ENCODE data around the gene AQP12A. TPM values are rescaled to one million over a fixed set of nuclear protein-coding genes. Genes with fewer than 3 reads are reported as not detected.

Gene AQP12A
- total RNA-seq, 1 experiment from 2014 or later = not detected

DNA sequence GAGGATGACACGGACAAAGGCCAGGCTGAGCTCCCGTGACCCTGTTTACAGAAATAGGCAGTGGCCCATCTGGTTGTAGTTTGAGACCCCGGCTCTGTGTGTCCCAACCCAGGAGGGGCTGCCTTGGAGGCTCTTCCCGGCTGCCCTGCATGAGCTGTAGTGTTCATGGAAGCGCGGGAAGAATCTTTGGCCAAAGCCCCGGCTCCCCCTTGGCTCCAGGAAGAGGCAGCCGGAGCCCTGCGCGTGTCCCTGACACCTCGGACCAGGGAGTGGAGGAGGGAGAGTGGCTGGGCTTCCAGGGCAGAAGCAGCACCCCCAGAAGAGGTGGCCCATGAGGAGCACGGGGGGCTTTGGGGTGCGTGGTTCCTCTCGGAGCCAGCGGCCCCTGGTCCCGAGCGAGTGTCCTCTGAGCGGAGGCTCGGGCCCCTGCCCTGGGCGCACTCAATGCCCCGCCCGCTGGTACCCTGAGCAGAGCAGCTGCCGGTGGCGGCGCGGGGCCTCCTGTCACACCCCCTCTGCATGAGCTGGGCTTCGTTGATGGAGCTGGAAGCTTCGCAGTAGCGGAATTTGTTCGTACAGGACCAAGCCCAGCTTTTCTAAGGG is 44.7 kb upstream of the AQP12A start:
- POLR2A ChIA-PET = no interaction called here
- Histone ChIP-seq H3K9me3 (ENCODE audit: control insufficient read depth, insufficient read depth, low read depth, low read length) (no peaks in the 10 kb centered on the region), H3K27ac (ENCODE audit: low read length) (no peak overlapping the region), H3K36me3 (ENCODE audit: control insufficient read depth, insufficient read depth, low read length) (no peaks in the 10 kb centered on the region), H3K4me3 (ENCODE audit: low read depth in 2 of 2, low read length in 2 of 2) (no peak overlapping the region), H3K27me3 (ENCODE audit: control insufficient read depth, insufficient read depth, low read length) (peaks cover 12% of the 10 kb centered on the region), H3K4me1 (ENCODE audit: control insufficient read depth, insufficient read depth, low read length) (no peaks in the 10 kb centered on the region)
- CTCF ChIA-PET = no interaction called here
- in situ Hi-C loops (cut with HindIII; ENCODE audit: low pct_unique_long_range_greater_than_20kb, low sequenced_read_pairs) (no loop called here), intact Hi-C loops (cut with micrococcal nuclease; ENCODE audit: unreplicated experiment) (no loop called here)
- no peak for TF ChIP-seq TCF7L2 (IDR thresholded peaks at IDR 0.05; ENCODE audit: low read depth, low read length)
- TF ChIP-seq CTCF (IDR thresholded peaks at IDR 0.05) = no peak
- TF ChIP-seq, protein P1, sequence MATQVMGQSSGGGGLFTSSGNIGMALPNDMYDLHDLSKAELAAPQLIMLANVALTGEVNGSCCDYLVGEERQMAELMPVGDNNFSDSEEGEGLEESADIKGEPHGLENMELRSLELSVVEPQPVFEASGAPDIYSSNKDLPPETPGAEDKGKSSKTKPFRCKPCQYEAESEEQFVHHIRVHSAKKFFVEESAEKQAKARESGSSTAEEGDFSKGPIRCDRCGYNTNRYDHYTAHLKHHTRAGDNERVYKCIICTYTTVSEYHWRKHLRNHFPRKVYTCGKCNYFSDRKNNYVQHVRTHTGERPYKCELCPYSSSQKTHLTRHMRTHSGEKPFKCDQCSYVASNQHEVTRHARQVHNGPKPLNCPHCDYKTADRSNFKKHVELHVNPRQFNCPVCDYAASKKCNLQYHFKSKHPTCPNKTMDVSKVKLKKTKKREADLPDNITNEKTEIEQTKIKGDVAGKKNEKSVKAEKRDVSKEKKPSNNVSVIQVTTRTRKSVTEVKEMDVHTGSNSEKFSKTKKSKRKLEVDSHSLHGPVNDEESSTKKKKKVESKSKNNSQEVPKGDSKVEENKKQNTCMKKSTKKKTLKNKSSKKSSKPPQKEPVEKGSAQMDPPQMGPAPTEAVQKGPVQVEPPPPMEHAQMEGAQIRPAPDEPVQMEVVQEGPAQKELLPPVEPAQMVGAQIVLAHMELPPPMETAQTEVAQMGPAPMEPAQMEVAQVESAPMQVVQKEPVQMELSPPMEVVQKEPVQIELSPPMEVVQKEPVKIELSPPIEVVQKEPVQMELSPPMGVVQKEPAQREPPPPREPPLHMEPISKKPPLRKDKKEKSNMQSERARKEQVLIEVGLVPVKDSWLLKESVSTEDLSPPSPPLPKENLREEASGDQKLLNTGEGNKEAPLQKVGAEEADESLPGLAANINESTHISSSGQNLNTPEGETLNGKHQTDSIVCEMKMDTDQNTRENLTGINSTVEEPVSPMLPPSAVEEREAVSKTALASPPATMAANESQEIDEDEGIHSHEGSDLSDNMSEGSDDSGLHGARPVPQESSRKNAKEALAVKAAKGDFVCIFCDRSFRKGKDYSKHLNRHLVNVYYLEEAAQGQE (IDR thresholded peaks at IDR 0.05; ENCODE audit: insufficient read depth in 1 of 2, low read depth in 2 of 2, low read length in 1 of 2) = no peak
- TF ChIP-seq POLR2AphosphoS5 (IDR thresholded peaks at IDR 0.05; ENCODE audit: low read depth, low read length) = no peak
- no peak for TF ChIP-seq SIN3A (IDR thresholded peaks at IDR 0.05; ENCODE audit: borderline replicate concordance, insufficient read depth, low read depth, low read length)
- BruUV-seq (replicated peaks) = no TSS peak
- ATAC-seq (no peak), DNase-seq (ENCODE audit: low read depth, low spot score) (no peak)

DNA sequence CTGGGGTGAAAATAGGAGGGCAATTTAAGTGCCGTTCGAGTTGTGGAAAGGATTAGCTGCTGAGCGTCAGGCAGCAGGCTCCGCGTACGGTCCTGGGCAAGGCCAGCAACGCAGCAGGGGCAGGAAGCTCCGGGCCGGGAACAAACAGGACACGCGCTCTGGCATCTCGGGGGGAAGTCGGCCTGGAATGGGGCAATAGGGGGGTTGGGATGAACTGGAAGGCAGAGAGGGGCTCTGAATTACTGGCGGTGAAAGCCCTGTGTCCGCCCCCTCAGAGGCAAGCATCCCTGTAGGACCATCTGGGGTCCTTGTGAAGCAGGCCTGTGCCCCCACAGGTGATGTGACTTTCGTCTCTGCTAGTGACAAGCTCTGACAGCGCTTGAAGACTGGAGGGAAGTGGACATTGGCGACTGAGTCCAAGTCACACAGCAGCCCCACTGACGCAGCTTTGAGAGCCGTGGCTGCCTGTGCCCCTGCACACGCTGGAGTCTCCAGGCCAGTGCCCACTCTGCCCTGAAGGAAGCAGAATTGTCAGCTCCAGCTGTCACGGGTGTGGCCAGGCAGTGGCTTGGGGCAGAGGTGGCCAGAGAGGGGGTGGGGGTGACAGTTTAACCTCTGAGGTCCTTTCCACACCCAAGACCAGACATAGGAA is 44.0 kb upstream of the AQP12A start:
- Histone ChIP-seq H3K4me3 (ENCODE audit: low read depth in 2 of 2, low read length in 2 of 2) (no peak overlapping the region), H3K9me3 (ENCODE audit: control insufficient read depth, insufficient read depth, low read depth, low read length) (no peaks in the 10 kb centered on the region), H3K27ac (ENCODE audit: low read length) (no peak overlapping the region), H3K4me1 (ENCODE audit: control insufficient read depth, insufficient read depth, low read length) (no peaks in the 10 kb centered on the region), H3K27me3 (ENCODE audit: control insufficient read depth, insufficient read depth, low read length) (peaks cover 14% of the 10 kb centered on the region), H3K36me3 (ENCODE audit: control insufficient read depth, insufficient read depth, low read length) (no peaks in the 10 kb centered on the region)
- ATAC-seq (no peak), DNase-seq (ENCODE audit: low read depth, low spot score) (no peak)
- no TSS peak for BruUV-seq (replicated peaks)
- TF ChIP-seq CTCF (IDR thresholded peaks at IDR 0.05) = no peak
- TF ChIP-seq TCF7L2 (IDR thresholded peaks at IDR 0.05; ENCODE audit: low read depth, low read length) = no peak
- no peak for TF ChIP-seq POLR2AphosphoS5 (IDR thresholded peaks at IDR 0.05; ENCODE audit: low read depth, low read length)
- TF ChIP-seq, protein P1 (IDR thresholded peaks at IDR 0.05; ENCODE audit: insufficient read depth in 1 of 2, low read depth in 2 of 2, low read length in 1 of 2) = no peak
- TF ChIP-seq SIN3A (IDR thresholded peaks at IDR 0.05; ENCODE audit: borderline replicate concordance, insufficient read depth, low read depth, low read length) = no peak
- POLR2A ChIA-PET = no interaction called here
- CTCF ChIA-PET = interaction anchor here (0.6 kb wide), 1 partner anchor 27 kb away, joined by 3 read pairs; no protein-coding TSS in a partner anchor
- in situ Hi-C loops (cut with HindIII; ENCODE audit: low pct_unique_long_range_greater_than_20kb, low sequenced_read_pairs) (no loop called here), intact Hi-C loops (cut with micrococcal nuclease; ENCODE audit: unreplicated experiment) (no loop called here)
